OCI-LY1 (cell line): Measurements from ENCODE around the gene TPRX1.

Experiments
- H2AFZ ChIP-seq: fragments of 200-600 bp; sonication (generic), shearing (Covaris generic); 2 replicates; pipeline ENCODE4 v1.6.0; 2014; ENCODE audit warnings: antibody characterized with exemption, mild to moderate bottlenecking, low read length
- H3F3A ChIP-seq: fragments of 200-600 bp; sonication (generic), shearing (Covaris generic); 2 replicates; pipeline ENCODE4 v1.6.0; 2014; ENCODE audit warnings: mild to moderate bottlenecking, antibody characterized with exemption, low read length, moderate library complexity; ENCODE audit not compliant: insufficient read depth
- H3K27ac ChIP-seq: fragments of 200-600 bp; sonication (generic); 2 replicates; pipeline ENCODE4 v1.5.1; 2014; ENCODE audit warnings: low read length, mixed run types, mild to moderate bottlenecking, low read depth; ENCODE audit not compliant: poor library complexity, severe bottlenecking
- H3K27me3 ChIP-seq: fragments of 200-600 bp; sonication (generic); 2 replicates; pipeline ENCODE4 v1.6.0; 2014; ENCODE audit warnings: antibody characterized with exemption, mild to moderate bottlenecking, low read length, moderate library complexity; ENCODE audit not compliant: insufficient read depth
- H3K36me3 ChIP-seq: fragments of 200-600 bp; sonication (generic); 2 replicates; pipeline ENCODE4 v1.6.1; 2014; ENCODE audit warnings: mild to moderate bottlenecking, antibody characterized with exemption, low read length, moderate library complexity, mixed read lengths; ENCODE audit not compliant: insufficient read depth
- H3K4me1 ChIP-seq: fragments of 200-600 bp; sonication (generic); 2 replicates; pipeline ENCODE4 v1.5.1; 2014; ENCODE audit warnings: mild to moderate bottlenecking, low read length, moderate library complexity; ENCODE audit not compliant: insufficient read depth, severe bottlenecking
- H3K4me2 ChIP-seq: fragments of 200-600 bp; sonication (generic), shearing (Covaris generic); 2 replicates; pipeline ENCODE4 v1.6.1; 2014; ENCODE audit warnings: low read length
- H3K4me3 ChIP-seq: fragments of 200-600 bp; sonication (generic); 2 replicates; pipeline ENCODE4 v1.5.1; 2014; ENCODE audit warnings: low read length, low read depth, mild to moderate bottlenecking, mixed read lengths; ENCODE audit not compliant: poor library complexity, severe bottlenecking
- H3K79me2 ChIP-seq: fragments of 200-600 bp; shearing (Covaris generic); 2 replicates; pipeline ENCODE4 v1.6.1; 2016; ENCODE audit warnings: mixed run types, low read length, mixed read lengths; ENCODE audit not compliant: insufficient read depth
- H3K9ac ChIP-seq: fragments of 200-600 bp; sonication (generic), shearing (Covaris generic); 2 replicates; pipeline ENCODE4 v1.6.1; 2014; ENCODE audit warnings: mild to moderate bottlenecking, low read length, mixed read lengths
- H3K9me2 ChIP-seq: fragments of 200-600 bp; sonication (generic), shearing (Covaris generic); 2 replicates; pipeline ENCODE4 v1.6.1; 2014; ENCODE audit warnings: low read depth, mild to moderate bottlenecking, low read length, mixed read lengths
- H3K9me3 ChIP-seq: fragments of 200-600 bp; shearing (Covaris generic); 2 replicates; pipeline ENCODE4 v1.6.1; 2014; ENCODE audit warnings: low read length, mixed read lengths
- H4K20me1 ChIP-seq: fragments of 200-600 bp; sonication (generic), shearing (Covaris generic); 2 replicates; pipeline ENCODE4 v1.6.0; 2016; ENCODE audit warnings: mild to moderate bottlenecking, low read length; ENCODE audit not compliant: insufficient read depth
- CTCF ChIP-seq: fragments of 200-600 bp; sonication (generic), shearing (Covaris generic); IDR thresholded peaks from 2 replicates; pipeline ENCODE4 v1.5.1; 2017; ENCODE audit warnings: mild to moderate bottlenecking, antibody characterized with exemption, low read length, moderate library complexity, mixed read lengths
- EZH2 ChIP-seq: fragments of 200-600 bp; sonication (generic), shearing (Covaris generic); IDR thresholded peaks from 2 replicates; pipeline ENCODE4 v1.8.0; 2017; ENCODE audit warnings: borderline replicate concordance, mixed run types, mild to moderate bottlenecking, antibody characterized with exemption, low read length, moderate library complexity, mixed read lengths

Gene TPRX1

GRCh38 chr19:47796785-47797184, 7.6 kb downstream of the TPRX1 start:
- Histone ChIP-seq H3K27ac (no peak overlapping the region), H3F3A (no peaks in the 10 kb centered on the region), H3K79me2 (no peaks in the 10 kb centered on the region), H3K36me3 (no peaks in the 10 kb centered on the region; the same call in 1 of the 2 replicates), H3K4me2 (no peak overlapping the region), H3K4me3 (no peak overlapping the region), H3K27me3 (no peaks in the 10 kb centered on the region), H3K9ac (no peak overlapping the region), H2AFZ (no peak overlapping the region), H4K20me1 (no peaks in the 10 kb centered on the region), H3K9me3 (peaks cover 5% of the 10 kb centered on the region), H3K4me1 (no peaks in the 10 kb centered on the region), H3K9me2 (no peaks in the 10 kb centered on the region)
- TF ChIP-seq EZH2 (no peak), CTCF (no peak)

GRCh38 chr19:47794526-47794925, 9.8 kb downstream of the TPRX1 start:
- Histone ChIP-seq H3K9me3 (peaks cover 5% of the 10 kb centered on the region), H3K27me3 (no peaks in the 10 kb centered on the region), H3F3A (no peaks in the 10 kb centered on the region), H3K4me1 (no peaks in the 10 kb centered on the region), H4K20me1 (no peaks in the 10 kb centered on the region), H3K4me3 (no peak overlapping the region), H3K9ac (no peak overlapping the region), H3K9me2 (no peaks in the 10 kb centered on the region), H2AFZ (no peak overlapping the region), H3K27ac (no peak overlapping the region), H3K36me3 (no peaks in the 10 kb centered on the region; the same call in 1 of the 2 replicates), H3K79me2 (no peaks in the 10 kb centered on the region), H3K4me2 (no peak overlapping the region)
- peak; percentile 7; the same call in 1 of the 2 replicates for TF ChIP-seq CTCF
- no peak for TF ChIP-seq EZH2

GRCh38 chr19:47792616-47793015, 11.7 kb downstream of the TPRX1 start:
- no peak for TF ChIP-seq CTCF
- TF ChIP-seq EZH2 = no peak
- Histone ChIP-seq H3K79me2 (no peaks in the 10 kb centered on the region), H2AFZ (no peak overlapping the region), H3K36me3 (no peaks in the 10 kb centered on the region; the same call in 1 of the 2 replicates), H3K4me1 (no peaks in the 10 kb centered on the region), H3F3A (no peaks in the 10 kb centered on the region), H3K27me3 (no peaks in the 10 kb centered on the region), H3K4me3 (no peak overlapping the region), H3K4me2 (no peak overlapping the region), H3K9ac (no peak overlapping the region), H3K9me2 (no peaks in the 10 kb centered on the region), H4K20me1 (no peaks in the 10 kb centered on the region), H3K27ac (no peak overlapping the region), H3K9me3 (peaks cover 5% of the 10 kb centered on the region)
